GM23248 (cell line): ENCODE data around the gene GABBR1.

Experiments used
- EZH2 ChIP-seq: fragments of 200-600 bp; sonication (generic); IDR thresholded peaks from 2 replicates; pipeline ENCODE4 v1.6.1; 2018; ENCODE audit warnings: antibody characterized with exemption, mild to moderate bottlenecking; ENCODE audit not compliant: insufficient read depth, poor library complexity, severe bottlenecking
- EZH2phosphoT487 ChIP-seq: fragments of 200-600 bp; sonication (generic); IDR thresholded peaks from 2 replicates; pipeline ENCODE4 v1.6.1; 2018; ENCODE audit warnings: antibody characterized with exemption, moderate library complexity, mild to moderate bottlenecking, low read depth; ENCODE audit not compliant: insufficient read depth

DNA sequence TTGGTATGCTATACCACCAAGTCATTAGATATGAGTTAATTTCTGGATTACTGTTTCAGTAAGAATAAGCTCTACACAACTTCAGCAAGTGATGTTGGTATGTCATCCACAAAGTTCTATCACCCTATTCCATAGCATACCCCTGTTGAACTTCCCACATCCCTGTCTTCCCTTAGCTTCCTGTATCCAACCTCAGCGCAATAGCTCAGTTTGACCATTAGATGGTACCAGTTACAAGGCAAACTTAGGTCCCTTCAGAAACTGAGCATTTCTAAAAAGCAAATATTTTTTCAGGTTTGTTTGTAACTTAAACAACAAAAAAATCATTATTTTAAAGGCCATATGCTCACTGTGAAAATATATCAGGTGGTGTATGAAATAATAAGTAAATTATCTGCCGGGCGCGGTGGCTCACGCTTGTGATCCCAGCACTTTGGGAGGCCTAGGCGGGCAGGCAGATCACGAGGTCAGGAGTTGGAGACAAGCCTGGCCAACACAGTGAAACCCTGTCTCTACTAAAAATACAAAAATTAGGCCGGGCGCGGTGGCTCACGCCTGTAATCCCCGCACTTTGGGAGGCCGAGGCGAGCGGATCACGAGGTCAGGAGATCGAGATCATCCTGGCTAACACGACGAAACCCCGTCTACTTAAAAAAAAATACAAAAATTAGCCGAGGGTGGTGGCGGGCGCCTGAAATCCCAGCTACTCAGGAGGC, 15.1 kb upstream of the GABBR1 start:
- TF ChIP-seq EZH2phosphoT487 (no peak), EZH2 (no peak)
